Epithelial cell of esophagus (primary cell): ENCODE results near the gene VCX3B.

Source experiments
- DNase-seq: peaks from one replicate; pipeline ENCODE4 v3.0.0; 2010; ENCODE audit warnings: low read depth
- H3K4me3 ChIP-seq: 2 replicates; pipeline ENCODE4 v1.5.1; 2011; ENCODE audit warnings: mild to moderate bottlenecking, low read length, control low read depth
- TF ChIP-seq, protein P1 (sequence below): IDR thresholded peaks from 2 replicates; pipeline ENCODE4 v1.5.1; 2011; ENCODE audit warnings: low read depth, mild to moderate bottlenecking, low read length, control low read depth, inconsistent platforms; ENCODE audit not compliant: insufficient read depth; ENCODE audit errors: missing control alignments

VCX3B gene

DNA sequence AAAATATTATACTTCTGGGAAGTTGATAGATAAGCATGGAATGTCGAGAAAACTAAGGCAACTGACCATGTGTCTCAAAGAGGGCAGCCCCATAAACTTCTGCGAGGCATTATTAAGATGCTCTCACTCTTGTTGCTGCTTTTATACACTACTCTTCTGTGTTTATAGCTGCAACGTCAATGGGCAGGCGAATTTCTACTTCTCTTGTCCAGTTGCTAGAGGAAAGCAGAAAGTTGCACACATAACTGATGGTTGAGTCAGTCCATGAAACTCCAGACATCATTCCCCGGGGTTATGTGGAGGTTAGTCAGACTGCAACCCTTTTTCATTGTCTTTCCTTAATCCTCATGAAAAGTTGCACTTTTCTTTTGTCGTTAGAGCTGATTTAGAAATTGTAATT lies 39.8 kb downstream of the VCX3B start:
- TF ChIP-seq, protein P1, sequence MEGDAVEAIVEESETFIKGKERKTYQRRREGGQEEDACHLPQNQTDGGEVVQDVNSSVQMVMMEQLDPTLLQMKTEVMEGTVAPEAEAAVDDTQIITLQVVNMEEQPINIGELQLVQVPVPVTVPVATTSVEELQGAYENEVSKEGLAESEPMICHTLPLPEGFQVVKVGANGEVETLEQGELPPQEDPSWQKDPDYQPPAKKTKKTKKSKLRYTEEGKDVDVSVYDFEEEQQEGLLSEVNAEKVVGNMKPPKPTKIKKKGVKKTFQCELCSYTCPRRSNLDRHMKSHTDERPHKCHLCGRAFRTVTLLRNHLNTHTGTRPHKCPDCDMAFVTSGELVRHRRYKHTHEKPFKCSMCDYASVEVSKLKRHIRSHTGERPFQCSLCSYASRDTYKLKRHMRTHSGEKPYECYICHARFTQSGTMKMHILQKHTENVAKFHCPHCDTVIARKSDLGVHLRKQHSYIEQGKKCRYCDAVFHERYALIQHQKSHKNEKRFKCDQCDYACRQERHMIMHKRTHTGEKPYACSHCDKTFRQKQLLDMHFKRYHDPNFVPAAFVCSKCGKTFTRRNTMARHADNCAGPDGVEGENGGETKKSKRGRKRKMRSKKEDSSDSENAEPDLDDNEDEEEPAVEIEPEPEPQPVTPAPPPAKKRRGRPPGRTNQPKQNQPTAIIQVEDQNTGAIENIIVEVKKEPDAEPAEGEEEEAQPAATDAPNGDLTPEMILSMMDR, result no peak
- H3K4me3 ChIP-seq, result no peak overlapping the region
- peak; percentile 66 for DNase-seq
